Endothelial cell of umbilical vein (primary cell): ENCODE results near the gene CARD14. TPM values are rescaled to one million over a fixed set of nuclear protein-coding genes. Genes with fewer than 3 reads are reported as not detected.
A peak's percentile ranks its signal among the peaks of the same experiment; 100 is the strongest.

ENCODE experiments used
- BruUV-seq: library from RNA; stranded (reverse); fragments of 400-500 nt; replicated peaks from 2 replicates; lab custom pipeline; 2021; lab: Mats Ljungman, UMichigan
- CTCF ChIA-PET: fragments of 300-600, 350-600 bp; sonication (Branson Sonifier 250); formaldehyde crosslinking; loops from one replicate; lab custom pipeline; 2021; ENCODE audit warnings: antibody characterized with exemption, inconsistent platforms; lab: Charles Lee
- POLR2A ChIA-PET: fragments of 300-600, 350-600 bp; sonication (Branson Sonifier 250); formaldehyde crosslinking; loops from one replicate; lab custom pipeline; 2021; ENCODE audit warnings: antibody characterized with exemption, inconsistent platforms; lab: Charles Lee
- DNase-seq: peaks from one replicate; pipeline ENCODE4 v3.0.0-alpha.2; 2011; ENCODE audit warnings: low read depth, low spot score
- FAIRE-seq: peaks from 2 replicates; lab custom pipeline; 2011; peaks lifted over from hg19 to GRCh38; lab: Jason Lieb, UNC
- H2AFZ ChIP-seq: 2 replicates; pipeline ENCODE4 v1.6.0; 2012; ENCODE audit warnings: low read depth, low read length, control low read depth, inconsistent platforms
- H3K27ac ChIP-seq: 2 replicates; pipeline ENCODE4 v1.5.1; 2011; ENCODE audit warnings: low read depth, mild to moderate bottlenecking, control low read depth, low read length, moderate library complexity; ENCODE audit not compliant: insufficient read depth
- H3K27me3 ChIP-seq, 2 experiments: 2 replicates each; pipeline versions ENCODE4 v1.6.0 to v1.6.1; 2011; ENCODE audit warnings: low read length in 2 of 2, mixed read lengths in 1 of 2; ENCODE audit not compliant: control insufficient read depth in 2 of 2, insufficient read depth in 2 of 2
- H3K36me3 ChIP-seq, 2 experiments: 2 replicates in 1 of 2; 3 replicates in 1 of 2; pipeline ENCODE4 v1.5.1; 2011; ENCODE audit warnings: low read length in 2 of 2, mild to moderate bottlenecking in 1 of 2, moderate library complexity in 1 of 2; ENCODE audit not compliant: control insufficient read depth in 2 of 2, insufficient read depth in 2 of 2; ENCODE audit errors: extremely low read depth in 1 of 2
- H3K4me1 ChIP-seq: 3 replicates; pipeline ENCODE4 v1.5.1; 2011; ENCODE audit warnings: mild to moderate bottlenecking, low read length; ENCODE audit not compliant: control insufficient read depth, insufficient read depth; ENCODE audit errors: extremely low read depth
- H3K4me2 ChIP-seq: 2 replicates; pipeline ENCODE4 v1.6.1; 2011; ENCODE audit warnings: low read length, control low read depth, mixed read lengths; ENCODE audit not compliant: insufficient read depth
- H3K4me3 ChIP-seq, 3 experiments: fragments of 200-600 bp in 1 of 3; sonication (generic), shearing (Covaris generic) in 1 of 3; replicated peaks in 1 of 3; 2 replicates each; pipeline ENCODE4 v1.5.1; 2011 to 2016; ENCODE audit warnings: control low read depth in 3 of 3, low read length in 3 of 3, mild to moderate bottlenecking in 2 of 3, inconsistent platforms in 1 of 3, low read depth in 1 of 3, moderate library complexity in 1 of 3; ENCODE audit not compliant: insufficient read depth in 1 of 3
- H3K79me2 ChIP-seq: 2 replicates; pipeline ENCODE4 v1.6.0; 2012; ENCODE audit warnings: low read length, inconsistent platforms; ENCODE audit not compliant: control insufficient read depth, insufficient read depth
- H3K9ac ChIP-seq: replicated peaks from 2 replicates; pipeline ENCODE3; 2011; ENCODE audit warnings: low read length, control low read depth; ENCODE audit not compliant: insufficient read depth; ENCODE audit errors: extremely low read depth
- H3K9me1 ChIP-seq: replicated peaks from 3 replicates; pipeline ENCODE4 v1.6.0; 2011; ENCODE audit warnings: mild to moderate bottlenecking, low read length; ENCODE audit not compliant: control insufficient read depth, insufficient read depth; ENCODE audit errors: extremely low read depth
- H3K9me3 ChIP-seq: replicated peaks from 2 replicates; pipeline ENCODE4 v1.5.1; 2012; ENCODE audit warnings: low read length, inconsistent platforms; ENCODE audit not compliant: control insufficient read depth, insufficient read depth
- H4K20me1 ChIP-seq: replicated peaks from 2 replicates; pipeline ENCODE3; 2011; ENCODE audit warnings: mild to moderate bottlenecking, low read length; ENCODE audit not compliant: control insufficient read depth, insufficient read depth; ENCODE audit errors: extremely low read depth
- EZH2 ChIP-seq: IDR thresholded peaks from 2 replicates; pipeline ENCODE4 v1.6.1; 2012; ENCODE audit warnings: borderline replicate concordance, low read depth, mild to moderate bottlenecking, moderate library complexity, low read length, inconsistent platforms; ENCODE audit not compliant: severe bottlenecking
- FOS ChIP-seq: IDR thresholded peaks from 2 replicates; pipeline ENCODE4 v1.6.1; 2011; ENCODE audit warnings: mild to moderate bottlenecking, low read length, moderate library complexity, borderline replicate concordance; ENCODE audit not compliant: insufficient read depth
- GATA2 ChIP-seq: IDR thresholded peaks from 2 replicates; pipeline ENCODE4 v1.7.0; 2011; ENCODE audit warnings: low read depth, mild to moderate bottlenecking, moderate library complexity, mixed read lengths, low read length; ENCODE audit not compliant: insufficient read length, insufficient read depth
- JUN ChIP-seq: IDR thresholded peaks from 2 replicates; pipeline ENCODE4 v1.6.1; 2011; ENCODE audit warnings: borderline replicate concordance, low read depth; ENCODE audit not compliant: insufficient read length, insufficient read depth
- MYC ChIP-seq: IDR thresholded peaks from one replicate; pipeline ENCODE4 v1.6.1; 2011; ENCODE audit warnings: mild to moderate bottlenecking, low read depth, low read length
- POLR2A ChIP-seq: IDR thresholded peaks from 2 replicates; pipeline ENCODE4 v1.6.1; 2012; ENCODE audit warnings: low read depth, mild to moderate bottlenecking, control low read depth, low read length
- POLR2AphosphoS5 ChIP-seq: IDR thresholded peaks from 2 replicates; pipeline ENCODE4 v1.6.1; 2012; ENCODE audit warnings: low read depth, mild to moderate bottlenecking, control low read depth, low read length, moderate library complexity; ENCODE audit not compliant: insufficient read depth
- dilution Hi-C: fragments of 300-500 bp; cut with MboI; formaldehyde crosslinking; loops from one replicate; pipeline ENCODE4 v1.15.0; 2019; ENCODE audit warnings: low sequenced_read_pairs; ENCODE audit not compliant: extremely low pct_ligation_motif_present
- intact Hi-C: fragments of 100-400 bp; cut with micrococcal nuclease; formaldehyde crosslinking; loops from one replicate; pipeline ENCODE4 v1.10.0; 2022
- polyA plus RNA-seq, 4 experiments: library from polyadenylated mRNA; depleted of rRNA in 3 of 4; stranded (reverse) in 3 of 4; unstranded in 1 of 4; fragments of >200 nt; gene quantifications; 2 replicates each; pipeline versions ENCODE4 v1.2.1 to v1.2.3, GENCODE V29; 2011 to 2012; ENCODE audit warnings: missing spikeins in 1 of 4
- total RNA-seq: library from RNA; stranded (reverse); gene quantifications from 2 replicates; pipeline ENCODE4 v1.2.3, GENCODE V29; 2021
- TF ChIP-seq, protein P1 (sequence below), 2 donors: IDR thresholded peaks; 1 replicate in 1 of 2; 2 replicates in 1 of 2; pipeline ENCODE4 v1.5.1; 2011; ENCODE audit warnings: low read length in 2 of 2, mild to moderate bottlenecking in 2 of 2, moderate library complexity in 2 of 2, control low read depth in 1 of 2, inconsistent platforms in 1 of 2, low read depth in 1 of 2; ENCODE audit not compliant: insufficient read depth in 1 of 2; ENCODE audit errors: extremely low read depth in 1 of 2
- TF ChIP-seq, protein P2 (sequence below): IDR thresholded peaks from 2 replicates; pipeline ENCODE4 v1.6.1; 2011; ENCODE audit not compliant: insufficient read depth, insufficient read length

CARD14 gene
- total and polyA plus RNA-seq, 2 donors (not counting 3 experiments of a cell fraction or from before 2014, with no cell fraction given), result not detected

DNA sequence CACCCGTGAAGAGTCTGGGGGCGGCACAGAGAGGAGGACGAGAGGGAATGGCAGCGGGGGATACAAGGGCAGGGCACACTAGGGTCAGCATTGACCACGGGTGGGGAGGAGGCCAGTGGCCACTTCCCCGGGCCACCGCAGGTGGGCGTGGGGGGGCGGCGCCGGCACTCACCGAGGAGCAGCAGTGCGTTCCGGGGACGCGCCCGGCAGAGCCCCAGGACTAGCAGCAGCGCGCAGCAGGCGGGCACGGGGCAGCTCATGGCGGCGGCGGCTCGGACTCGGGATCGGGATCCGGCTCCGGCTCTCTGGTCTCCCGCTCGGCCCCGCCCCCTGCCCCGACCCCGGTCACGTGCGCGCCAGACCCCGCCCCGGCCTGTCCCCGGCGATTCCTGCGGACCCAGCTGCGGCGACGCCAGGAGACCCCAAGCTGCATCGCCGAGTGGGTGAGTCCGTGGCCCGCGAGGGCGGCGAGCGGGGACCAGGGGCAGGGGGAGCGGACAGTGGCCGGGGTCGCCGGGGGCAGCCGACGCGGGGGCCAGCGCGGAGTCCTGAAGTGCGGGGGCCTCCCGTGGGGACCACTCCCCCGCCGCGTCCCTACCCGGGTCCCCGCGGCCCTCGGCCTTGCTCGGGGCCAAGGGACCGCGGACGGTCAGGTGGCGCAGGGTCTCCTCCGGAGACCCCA is 50.4 kb downstream of the CARD14 start, which contains the start of the genes SGSH and SLC26A11:
SGSH (minus strand) TSS at position 280 of the 682 bp plus-strand sequence; CDS start at position 260, 20 bp downstream.
SLC26A11 (plus strand) TSS at position 374 of the 682 bp plus-strand sequence. CDS start 1,134 bp downstream, outside the sequence.
- POLR2A ChIA-PET, result interaction anchor here (0.7 to 1.0 kb wide), 3 partner anchors 9 to 671 kb away, joined by 3 to 4 read pairs (median 4); no protein-coding TSS in a partner anchor
- peak within 1 kb of the TSS; percentile 37 for H3K27ac ChIP-seq
- CTCF ChIA-PET, result interaction anchor here (0.8 to 2.3 kb wide), 5 partner anchors 9 to 35 kb away, joined by 3 to 8 read pairs (median 3); no protein-coding TSS in a partner anchor

More for the DNA sequence above, 50.4 kb downstream of the CARD14 start, which contains the start of the genes SGSH and SLC26A11:
- H3K36me3 ChIP-seq, result peaks cover 3 to 10% of the 10 kb centered on the region in 2 experiments
- TF ChIP-seq POLR2AphosphoS5 (peak; percentile 91), JUN (no peak), MYC (no peak), POLR2A (peak; percentile 82), FOS (no peak), GATA2 (no peak), EZH2 (no peak)
- TF ChIP-seq, protein P1, sequence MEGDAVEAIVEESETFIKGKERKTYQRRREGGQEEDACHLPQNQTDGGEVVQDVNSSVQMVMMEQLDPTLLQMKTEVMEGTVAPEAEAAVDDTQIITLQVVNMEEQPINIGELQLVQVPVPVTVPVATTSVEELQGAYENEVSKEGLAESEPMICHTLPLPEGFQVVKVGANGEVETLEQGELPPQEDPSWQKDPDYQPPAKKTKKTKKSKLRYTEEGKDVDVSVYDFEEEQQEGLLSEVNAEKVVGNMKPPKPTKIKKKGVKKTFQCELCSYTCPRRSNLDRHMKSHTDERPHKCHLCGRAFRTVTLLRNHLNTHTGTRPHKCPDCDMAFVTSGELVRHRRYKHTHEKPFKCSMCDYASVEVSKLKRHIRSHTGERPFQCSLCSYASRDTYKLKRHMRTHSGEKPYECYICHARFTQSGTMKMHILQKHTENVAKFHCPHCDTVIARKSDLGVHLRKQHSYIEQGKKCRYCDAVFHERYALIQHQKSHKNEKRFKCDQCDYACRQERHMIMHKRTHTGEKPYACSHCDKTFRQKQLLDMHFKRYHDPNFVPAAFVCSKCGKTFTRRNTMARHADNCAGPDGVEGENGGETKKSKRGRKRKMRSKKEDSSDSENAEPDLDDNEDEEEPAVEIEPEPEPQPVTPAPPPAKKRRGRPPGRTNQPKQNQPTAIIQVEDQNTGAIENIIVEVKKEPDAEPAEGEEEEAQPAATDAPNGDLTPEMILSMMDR (IDR thresholded peaks at IDR 0.05; ENCODE audit: extremely low read depth in 1 of 2, insufficient read depth in 1 of 2, low read depth in 1 of 2, low read length in 2 of 2), result no peak
- TF ChIP-seq, protein P2, sequence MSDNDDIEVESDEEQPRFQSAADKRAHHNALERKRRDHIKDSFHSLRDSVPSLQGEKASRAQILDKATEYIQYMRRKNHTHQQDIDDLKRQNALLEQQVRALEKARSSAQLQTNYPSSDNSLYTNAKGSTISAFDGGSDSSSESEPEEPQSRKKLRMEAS, result peak; percentile 55
- DNase-seq (peak; percentile 65), FAIRE-seq (peak; percentile 86)
- peaks cover 11% of the 10 kb centered on the region for H3K79me2 ChIP-seq
- peaks cover 13% of the 10 kb centered on the region for H3K4me1 ChIP-seq
- dilution Hi-C loops (no loop called here), intact Hi-C loops (loop anchor here (1.0 kb wide), 1 partner anchor 40 kb away; the partner anchor contains the start of gene RNF213)
- no peaks in the 10 kb centered on the region for H4K20me1 ChIP-seq
- no peaks in the 10 kb centered on the region for H3K9me3 ChIP-seq
- H3K27me3 ChIP-seq, result no peaks in the 10 kb centered on the region
- peak within 1 kb of the TSS; percentile 69 for H3K4me2 ChIP-seq
- peak within 1 kb of the TSS; percentile 86 for H2AFZ ChIP-seq
- H3K4me3 ChIP-seq, result peak within 1 kb of the TSS; percentile 17 to 83 (median 65)
- peak within 1 kb of the TSS; percentile 79 for H3K9ac ChIP-seq
- BruUV-seq, result no TSS peak
- H3K9me1 ChIP-seq, result no peaks in the 10 kb centered on the region
